Measurements from ENCODE around the gene SLC35F6.
"Not testable (repeated sequence)": the region's sequence is repeated elsewhere in the genome, so short reads cannot be mapped to it uniquely, and the experiment has no call there.

The SLC35F6 gene

DNA sequence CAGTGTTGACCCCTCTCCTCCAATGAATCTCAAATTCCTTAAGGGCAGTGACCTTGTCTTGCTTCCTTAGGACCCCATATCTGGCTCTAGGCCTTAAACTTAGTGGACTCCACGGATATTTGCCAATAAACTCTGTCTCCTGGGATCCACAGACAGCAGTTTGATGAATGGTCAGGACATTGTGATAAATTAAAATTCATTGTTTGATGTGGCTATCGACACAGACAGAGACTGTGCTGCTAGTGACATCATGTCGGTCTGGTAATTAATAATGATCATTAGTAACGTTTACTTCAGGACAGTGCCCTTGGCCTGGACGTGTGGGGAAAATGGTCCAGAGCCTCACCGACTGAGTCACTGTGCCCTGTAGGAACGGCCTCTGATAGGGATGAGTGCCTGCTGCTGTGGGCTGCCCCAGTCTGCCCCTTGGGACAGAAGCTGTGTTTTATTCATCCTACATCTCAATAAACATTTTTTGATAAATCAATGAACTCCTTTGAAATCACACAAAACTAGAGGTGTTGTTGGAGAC lies 5.2 kb upstream of the SLC35F6 start:
- DNase-seq: no peak

GRCh38 chr2:26759845-26760244 lies 4.2 kb upstream of the SLC35F6 start:
- no peak for DNase-seq

DNA sequence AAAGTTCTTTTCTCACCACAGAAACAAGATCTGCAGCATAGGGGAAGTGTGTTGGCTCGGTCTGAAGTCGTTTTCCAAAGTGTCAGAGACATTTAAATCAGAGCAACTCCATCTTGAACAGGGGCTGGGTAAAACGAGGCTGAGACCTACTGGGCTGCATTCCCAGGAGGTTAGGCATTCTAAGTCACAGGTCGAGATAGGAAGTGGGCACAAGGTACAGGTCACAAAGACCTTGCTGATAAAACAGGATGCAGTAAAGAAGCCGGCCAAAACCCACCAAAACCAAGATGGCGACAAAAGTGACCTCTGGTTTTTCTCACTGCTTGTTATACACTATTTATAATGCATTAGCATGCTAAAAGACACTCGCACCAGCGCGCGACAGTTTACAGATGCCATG lies 3.1 kb upstream of the SLC35F6 start:
- DNase-seq: not testable (repeated sequence)

DNA sequence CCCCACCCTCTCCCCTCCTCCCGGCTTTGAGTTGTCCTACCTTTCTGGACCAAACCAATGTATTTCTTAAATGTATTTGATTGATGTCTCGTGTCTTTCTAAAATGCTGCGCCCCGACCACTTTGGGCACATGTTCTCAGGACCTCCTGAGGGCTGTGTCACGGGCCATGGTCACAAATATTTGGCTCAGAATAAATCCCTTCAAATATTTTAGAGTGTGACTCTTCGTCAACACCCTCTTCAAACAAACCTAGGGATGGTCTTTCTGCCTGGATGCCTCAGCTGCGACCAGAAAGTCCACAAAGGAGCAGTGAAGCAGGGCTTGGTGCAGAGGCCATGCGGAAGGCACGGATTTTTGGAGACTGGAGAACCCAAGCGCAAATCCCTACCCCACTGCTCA lies 1.1 kb upstream of the SLC35F6 start:
- no peak for DNase-seq

DNA sequence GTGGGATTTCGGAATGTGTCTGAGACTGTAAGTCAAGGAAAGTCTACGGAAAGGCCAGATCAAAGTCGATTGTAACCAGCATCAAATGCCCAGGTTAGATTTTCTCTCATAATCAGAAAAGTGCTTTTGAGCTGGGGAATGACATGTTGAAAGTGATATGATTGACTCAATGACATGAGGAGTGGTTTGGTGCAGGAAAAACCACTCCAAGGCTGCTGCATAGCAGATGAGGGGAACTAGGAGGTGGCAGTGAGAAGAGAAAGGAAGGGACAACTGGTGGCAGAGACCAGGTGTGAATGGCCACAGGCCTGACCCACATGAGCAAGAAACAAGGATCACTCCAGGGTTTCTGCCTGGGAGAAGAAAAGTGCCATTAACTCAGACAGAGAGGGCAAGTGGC lies 822 bp downstream of the SLC35F6 start:
- no peak for DNase-seq

GRCh38 chr2:26765475-26766200 lies 1.6 kb downstream of the SLC35F6 start:
- DNase-seq: no peak

GRCh38 chr2:26767129-26767528 lies 3.0 kb downstream of the SLC35F6 start:
- DNase-seq: no peak

DNA sequence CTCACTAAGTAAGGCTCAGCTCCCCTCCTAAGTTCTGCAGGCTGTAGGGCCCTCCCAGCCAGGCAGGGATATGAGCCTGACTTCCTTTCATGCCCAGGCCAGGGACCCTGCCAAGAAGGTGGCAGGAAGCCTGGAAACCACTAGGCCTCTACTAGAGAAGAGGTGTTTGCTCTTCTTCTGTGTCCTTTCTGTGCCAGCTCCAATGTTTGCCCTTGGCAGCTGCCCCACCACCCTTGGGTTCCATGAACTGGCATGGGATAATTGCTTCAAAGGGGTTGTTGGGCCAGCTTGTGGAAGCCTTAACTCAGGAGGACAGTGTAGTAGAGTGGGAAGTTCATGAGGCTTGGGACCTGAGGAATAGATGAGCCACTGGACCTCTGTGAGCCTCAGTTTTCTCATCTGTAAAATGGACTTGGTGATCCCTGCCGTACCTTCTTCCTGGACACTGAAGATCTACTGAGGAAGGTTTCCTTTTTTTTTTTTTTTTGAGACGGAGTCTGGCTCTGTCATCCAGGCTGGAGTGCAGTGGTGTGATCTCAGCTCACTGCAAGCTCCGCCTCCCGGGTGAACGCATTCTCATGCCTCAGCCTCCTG lies 3.9 kb downstream of the SLC35F6 start:
- DNase-seq: no peak

DNA sequence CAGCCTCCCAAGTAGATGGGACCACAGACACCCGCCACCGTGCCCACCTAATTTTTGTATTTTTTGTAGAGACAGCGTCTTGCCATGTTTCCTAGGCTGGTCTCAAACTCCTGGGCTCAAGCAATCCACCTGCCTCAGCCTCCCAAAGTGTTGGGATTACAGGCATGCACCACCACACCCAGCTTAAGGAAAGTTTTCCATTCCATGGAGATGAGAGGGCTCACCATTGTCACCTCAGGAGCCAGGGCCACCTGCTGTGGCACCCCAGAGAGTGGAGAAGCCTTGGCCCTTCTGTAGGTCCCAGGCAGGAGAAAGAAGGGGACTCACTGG lies 4.6 kb downstream of the SLC35F6 start:
- DNase-seq: no peak

GRCh38 chr2:26769089-26769761 lies 5.1 kb downstream of the SLC35F6 start:
- no peak for DNase-seq

- no peak for DNase-seq
These were observed 7.0 kb downstream of the SLC35F6 start for GRCh38 chr2:26770986-26771586.

GRCh38 chr2:26772064-26773001 lies 8.2 kb downstream of the SLC35F6 start:
- no peak for DNase-seq

DNA sequence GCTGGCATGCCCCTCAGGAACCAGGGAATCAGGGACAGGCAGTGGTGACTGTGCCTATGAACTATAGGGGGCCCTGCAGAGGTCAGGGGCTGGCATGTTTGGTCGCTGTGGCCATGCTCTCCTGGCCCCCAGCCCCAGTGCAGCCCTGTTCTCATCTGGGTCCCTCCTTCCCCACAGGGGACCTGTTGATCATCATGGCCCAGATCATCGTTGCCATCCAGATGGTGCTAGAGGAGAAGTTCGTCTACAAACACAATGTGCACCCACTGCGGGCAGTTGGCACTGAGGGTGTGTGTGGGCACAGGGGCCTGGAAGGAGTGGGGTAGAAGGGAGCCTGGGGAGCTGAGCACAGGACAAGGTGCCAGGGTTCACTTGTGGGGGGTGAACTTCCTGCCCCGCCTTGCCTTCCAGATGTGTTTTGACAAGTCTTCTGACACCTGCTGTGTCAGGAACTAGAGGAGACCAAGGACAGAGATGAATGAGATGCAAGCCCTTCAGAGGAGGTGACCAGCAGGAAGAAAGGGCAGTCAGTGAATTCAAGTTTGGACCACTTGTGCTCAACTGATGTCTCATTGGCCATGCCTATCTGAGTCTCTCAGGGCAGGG lies 12.2 kb downstream of the SLC35F6 start:
- DNase-seq: no peak

DNA sequence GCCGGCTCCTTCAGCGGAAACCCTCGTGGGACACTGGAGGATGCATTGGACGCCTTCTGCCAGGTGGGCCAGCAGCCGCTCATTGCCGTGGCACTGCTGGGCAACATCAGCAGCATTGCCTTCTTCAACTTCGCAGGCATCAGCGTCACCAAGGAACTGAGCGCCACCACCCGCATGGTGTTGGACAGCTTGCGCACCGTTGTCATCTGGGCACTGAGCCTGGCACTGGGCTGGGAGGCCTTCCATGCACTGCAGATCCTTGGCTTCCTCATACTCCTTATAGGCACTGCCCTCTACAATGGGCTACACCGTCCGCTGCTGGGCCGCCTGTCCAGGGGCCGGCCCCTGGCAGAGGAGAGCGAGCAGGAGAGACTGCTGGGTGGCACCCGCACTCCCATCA lies 14.0 kb downstream of the SLC35F6 start:
- DNase-seq: no peak

DNA sequence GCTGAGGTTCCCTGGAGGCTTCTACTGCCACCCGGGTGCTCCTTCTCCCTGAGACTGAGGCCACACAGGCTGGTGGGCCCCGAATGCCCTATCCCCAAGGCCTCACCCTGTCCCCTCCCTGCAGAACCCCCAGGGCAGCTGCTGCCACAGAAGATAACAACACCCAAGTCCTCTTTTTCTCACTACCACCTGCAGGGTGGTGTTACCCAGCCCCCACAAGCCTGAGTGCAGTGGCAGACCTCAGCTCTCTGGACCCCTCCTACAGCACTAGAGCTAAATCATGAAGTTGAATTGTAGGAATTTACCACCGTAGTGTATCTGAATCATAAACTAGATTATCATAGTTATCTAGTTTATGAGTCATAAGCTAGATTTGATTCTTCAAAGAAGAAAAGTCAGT lies 14.4 kb downstream of the SLC35F6 start:
- no peak for DNase-seq

DNA sequence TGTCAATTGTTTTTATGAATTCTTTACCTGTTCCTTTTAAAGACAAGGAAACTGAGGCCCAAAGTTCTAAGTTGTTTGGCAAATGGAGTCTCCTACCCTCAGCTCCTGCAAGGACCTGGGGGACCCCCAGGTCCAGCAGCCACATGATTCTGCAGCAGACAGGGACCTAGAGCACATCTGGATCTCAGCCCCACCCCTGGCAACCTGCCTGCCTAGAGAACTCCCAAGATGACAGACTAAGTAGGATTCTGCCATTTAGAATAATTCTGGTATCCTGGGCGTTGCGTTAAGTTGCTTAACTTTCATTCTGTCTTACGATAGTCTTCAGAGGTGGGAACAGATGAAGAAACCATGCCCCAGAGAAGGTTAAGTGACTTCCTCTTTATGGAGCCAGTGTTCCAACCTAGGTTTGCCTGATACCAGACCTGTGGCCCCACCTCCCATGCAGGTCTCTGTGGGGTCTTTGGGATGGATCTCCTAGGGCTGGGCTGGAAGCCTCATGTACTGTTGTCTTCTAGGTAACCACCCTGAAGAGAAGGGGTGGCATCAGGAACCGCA lies 16.2 kb downstream of the SLC35F6 start:
- no peak for DNase-seq

- DNase-seq: no peak
These were observed 19.0 kb downstream of the SLC35F6 start for GRCh38 chr2:26782876-26783704.

- no peak for DNase-seq
These were observed 20.6 kb downstream of the SLC35F6 start for GRCh38 chr2:26784570-26785234.

DNA sequence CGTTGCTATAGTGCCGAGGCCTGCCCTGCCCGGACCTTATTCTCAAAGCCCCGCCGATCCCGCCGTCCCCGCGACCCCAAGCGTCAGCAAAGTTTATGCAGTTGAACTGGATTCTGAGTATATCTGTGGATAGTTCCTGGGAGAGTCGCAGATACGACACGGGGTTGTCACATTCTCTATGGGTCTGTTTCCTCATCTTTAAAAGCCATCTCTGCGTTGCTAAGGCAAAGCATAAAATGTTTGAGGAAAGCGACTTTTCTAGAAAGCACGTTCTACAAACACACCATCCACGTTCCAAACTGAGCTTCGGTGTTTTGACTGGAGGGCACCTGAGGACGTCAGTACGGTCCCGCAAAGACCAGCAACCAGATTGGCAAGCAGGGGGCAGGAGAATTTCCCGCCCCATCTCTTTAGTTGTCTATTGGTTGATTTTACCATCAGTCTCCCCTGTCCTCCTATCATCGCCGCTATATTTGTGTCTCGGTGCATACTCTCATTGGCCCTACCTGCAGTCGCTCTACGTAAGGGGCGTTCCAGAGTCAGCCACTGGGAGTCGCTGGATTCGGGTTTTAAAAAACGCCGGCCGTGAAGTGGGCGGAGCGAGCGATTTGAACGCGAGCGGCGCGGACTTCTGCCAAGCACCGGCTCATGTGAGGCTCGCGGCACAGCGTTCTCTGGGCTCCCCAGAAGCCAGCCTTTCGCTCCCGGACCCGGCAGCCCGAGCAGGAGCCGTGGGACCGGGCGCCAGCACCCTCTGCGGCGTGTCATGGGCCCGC lies 21.5 kb downstream of the SLC35F6 start, which contains the start of gene CENPA:
TSS of gene CENPA (plus strand) at position 626 of the 776 bp plus-strand sequence. CDS start at position 767, 141 bp downstream.
- DNase-seq: peak; percentile 98

Data from NCI-H774 (cell line).